Left lung (tissue), 10 donors: ENCODE data around the gene ZHX3. TPM values are rescaled to one million over a fixed set of nuclear protein-coding genes. Genes with fewer than 3 reads are reported as not detected.

Source experiments
- ATAC-seq: fragments of 200-7000 bp; cut with Tn5 transposase; one replicate; pipeline ENCODE4 v1.9.1; 2020; ENCODE audit warnings: moderate library complexity
- DNase-seq, 4 donors: peaks; one replicate each; pipeline ENCODE4 v3.0.0-alpha.2; 2013 to 2020
- H3K27ac ChIP-seq, 2 donors: fragments of 200-600 bp; sonication (generic) in 1 of 2; one replicate each; pipeline versions ENCODE4 v1.5.0 to v1.8.0; 2020 to 2021
- H3K27me3 ChIP-seq, 2 donors: fragments of 200-600 bp; sonication (generic) in 1 of 2; one replicate each; pipeline versions ENCODE4 v1.5.0 to v1.8.0; 2020 to 2021
- H3K36me3 ChIP-seq, 2 donors: fragments of 200-600 bp; sonication (generic) in 1 of 2; one replicate each; pipeline versions ENCODE4 v1.5.0 to v1.8.0; 2020 to 2021
- H3K4me1 ChIP-seq, 2 donors: fragments of 200-600 bp; one replicate each; pipeline ENCODE4 v1.8.0; 2021
- H3K4me3 ChIP-seq, 2 donors: fragments of 200-600 bp; sonication (generic) in 1 of 2; one replicate each; pipeline versions ENCODE4 v1.5.0 to v1.8.0; 2020 to 2021; ENCODE audit warnings: mild to moderate bottlenecking in 1 of 2
- H3K9me3 ChIP-seq, 2 donors: fragments of 200-600 bp; sonication (generic) in 1 of 2; one replicate each; pipeline versions ENCODE4 v1.5.0 to v1.8.0; 2020 to 2021
- intact Hi-C, 2 donors: fragments of 100-400 bp; cut with DNase I; formaldehyde crosslinking; loops; one replicate each; pipeline versions ENCODE4 v1.11.2 to v1.14.2; 2022
- polyA plus RNA-seq, 6 donors: library from polyadenylated mRNA; unstranded; fragments of 120-200 nt; gene quantifications; one replicate each; pipeline ENCODE4 v1.2.1, GENCODE V29; 2013; ENCODE audit not compliant: insufficient read length in 6 of 6
- total RNA-seq, 2 donors: library from RNA; stranded (reverse); fragmentation: NEBNext Ultra II Directional; extraction: Animal tissue kit (Norgen Biotek cat#: 25700); gene quantifications; one replicate each; pipeline ENCODE4 v1.2.1, GENCODE V29; 2021
- TF ChIP-seq, protein P1 (sequence below), 2 donors: fragments of 200-600 bp; sonication (generic) in 1 of 2; IDR thresholded peaks; one replicate each; pipeline versions ENCODE4 v1.5.0 to v1.8.0; 2021; ENCODE audit warnings: antibody characterized with exemption in 2 of 2
- donor health status: DM: no; HTN: yes; CAD: no.
- donor health status: DM: no; HTN: no; CAD: no.

Gene ZHX3
- total and polyA plus RNA-seq, 8 donors: 8.1 to 47.9 (median 11.2) TPM

DNA sequence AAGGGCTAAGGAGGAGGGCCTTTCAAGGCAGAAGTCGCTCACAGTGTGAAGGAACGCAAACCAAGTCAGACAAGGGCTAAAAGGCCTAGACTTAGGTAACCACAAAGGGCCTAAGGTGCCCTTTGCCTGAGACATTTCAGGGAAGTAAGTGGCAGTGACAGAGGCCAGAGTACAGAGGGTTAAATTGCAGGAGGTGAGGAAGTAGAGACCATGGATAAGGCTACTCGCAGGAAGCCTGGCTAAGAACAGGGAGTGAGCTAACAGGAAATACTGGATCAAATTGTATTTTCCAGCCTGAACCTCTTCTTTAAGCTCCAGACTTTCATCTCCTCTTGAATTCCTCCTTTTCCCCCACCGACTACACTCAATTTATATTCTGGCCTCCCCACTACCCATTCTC lies 16.6 kb downstream of the ZHX3 start:
- H3K27ac ChIP-seq: no peak overlapping the region
- H3K4me1 ChIP-seq: peaks cover 0 to 6% of the 10 kb centered on the region in 2 donors
- ATAC-seq (peak; percentile 22), DNase-seq (no peak)
- TF ChIP-seq, protein P1, sequence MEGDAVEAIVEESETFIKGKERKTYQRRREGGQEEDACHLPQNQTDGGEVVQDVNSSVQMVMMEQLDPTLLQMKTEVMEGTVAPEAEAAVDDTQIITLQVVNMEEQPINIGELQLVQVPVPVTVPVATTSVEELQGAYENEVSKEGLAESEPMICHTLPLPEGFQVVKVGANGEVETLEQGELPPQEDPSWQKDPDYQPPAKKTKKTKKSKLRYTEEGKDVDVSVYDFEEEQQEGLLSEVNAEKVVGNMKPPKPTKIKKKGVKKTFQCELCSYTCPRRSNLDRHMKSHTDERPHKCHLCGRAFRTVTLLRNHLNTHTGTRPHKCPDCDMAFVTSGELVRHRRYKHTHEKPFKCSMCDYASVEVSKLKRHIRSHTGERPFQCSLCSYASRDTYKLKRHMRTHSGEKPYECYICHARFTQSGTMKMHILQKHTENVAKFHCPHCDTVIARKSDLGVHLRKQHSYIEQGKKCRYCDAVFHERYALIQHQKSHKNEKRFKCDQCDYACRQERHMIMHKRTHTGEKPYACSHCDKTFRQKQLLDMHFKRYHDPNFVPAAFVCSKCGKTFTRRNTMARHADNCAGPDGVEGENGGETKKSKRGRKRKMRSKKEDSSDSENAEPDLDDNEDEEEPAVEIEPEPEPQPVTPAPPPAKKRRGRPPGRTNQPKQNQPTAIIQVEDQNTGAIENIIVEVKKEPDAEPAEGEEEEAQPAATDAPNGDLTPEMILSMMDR (IDR thresholded peaks at IDR 0.05): no peak
- H3K4me3 ChIP-seq: no peak overlapping the region
- H3K27me3 ChIP-seq: no peaks in the 10 kb centered on the region
- H3K36me3 ChIP-seq: no peaks in the 10 kb centered on the region
- no peaks in the 10 kb centered on the region for H3K9me3 ChIP-seq
- intact Hi-C loops: no loop called here

DNA sequence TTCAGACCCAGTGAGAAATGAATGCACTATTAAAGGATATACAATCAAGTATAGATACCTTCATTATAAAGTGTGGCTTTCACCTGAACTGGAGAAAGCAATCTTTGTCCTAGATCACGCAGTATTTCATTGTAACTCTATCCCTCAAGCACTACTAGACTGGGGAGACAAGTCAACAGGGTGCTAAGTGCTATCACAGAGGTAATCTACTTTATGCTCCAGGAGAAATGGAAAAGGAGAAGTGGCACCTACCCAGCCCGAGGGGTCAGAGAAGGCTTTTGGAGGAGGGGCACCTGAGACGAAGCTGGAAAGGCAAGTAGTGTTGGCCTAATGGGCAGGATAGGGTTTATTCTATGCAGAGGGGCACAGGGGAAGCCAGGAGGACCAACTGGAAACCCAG lies 17.1 kb downstream of the ZHX3 start:
- peaks cover 0 to 6% of the 10 kb centered on the region in 2 donors for H3K4me1 ChIP-seq
- TF ChIP-seq, protein P1 (IDR thresholded peaks at IDR 0.05): no peak
- intact Hi-C loops: no loop called here
- H3K36me3 ChIP-seq: no peaks in the 10 kb centered on the region
- no peak overlapping the region for H3K27ac ChIP-seq
- no peaks in the 10 kb centered on the region for H3K27me3 ChIP-seq
- DNase-seq: no peak
- no peak overlapping the region for H3K4me3 ChIP-seq
- H3K9me3 ChIP-seq: no peaks in the 10 kb centered on the region
- ATAC-seq: peak; percentile 73

DNA sequence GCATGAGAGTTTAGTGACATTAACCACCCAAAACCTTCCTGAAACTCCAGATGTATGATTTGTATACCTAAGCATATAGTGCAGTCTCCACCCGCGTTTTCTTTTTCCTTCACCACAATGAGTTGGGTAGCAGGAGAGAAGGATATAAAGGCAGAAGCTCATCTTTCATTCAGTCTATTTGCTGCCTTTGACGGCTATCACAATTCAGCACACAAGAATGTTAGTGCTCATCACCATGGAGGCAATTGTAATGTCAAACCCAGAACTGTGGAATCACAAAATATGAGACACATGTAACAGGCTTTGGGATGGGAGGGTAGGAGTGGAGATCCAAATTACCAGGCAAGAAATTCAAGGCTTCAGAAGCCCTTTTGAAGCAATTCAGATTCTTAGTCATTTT lies 17.6 kb downstream of the ZHX3 start:
- DNase-seq: no peak
- Histone ChIP-seq H3K27me3 (no peaks in the 10 kb centered on the region), H3K4me1 (peaks cover 0 to 6% of the 10 kb centered on the region in 2 donors), H3K9me3 (no peaks in the 10 kb centered on the region), H3K36me3 (no peaks in the 10 kb centered on the region), H3K4me3 (no peak overlapping the region), H3K27ac (no peak overlapping the region)
- intact Hi-C loops: no loop called here
- no peak for ATAC-seq
- TF ChIP-seq, protein P1 (IDR thresholded peaks at IDR 0.05): no peak

DNA sequence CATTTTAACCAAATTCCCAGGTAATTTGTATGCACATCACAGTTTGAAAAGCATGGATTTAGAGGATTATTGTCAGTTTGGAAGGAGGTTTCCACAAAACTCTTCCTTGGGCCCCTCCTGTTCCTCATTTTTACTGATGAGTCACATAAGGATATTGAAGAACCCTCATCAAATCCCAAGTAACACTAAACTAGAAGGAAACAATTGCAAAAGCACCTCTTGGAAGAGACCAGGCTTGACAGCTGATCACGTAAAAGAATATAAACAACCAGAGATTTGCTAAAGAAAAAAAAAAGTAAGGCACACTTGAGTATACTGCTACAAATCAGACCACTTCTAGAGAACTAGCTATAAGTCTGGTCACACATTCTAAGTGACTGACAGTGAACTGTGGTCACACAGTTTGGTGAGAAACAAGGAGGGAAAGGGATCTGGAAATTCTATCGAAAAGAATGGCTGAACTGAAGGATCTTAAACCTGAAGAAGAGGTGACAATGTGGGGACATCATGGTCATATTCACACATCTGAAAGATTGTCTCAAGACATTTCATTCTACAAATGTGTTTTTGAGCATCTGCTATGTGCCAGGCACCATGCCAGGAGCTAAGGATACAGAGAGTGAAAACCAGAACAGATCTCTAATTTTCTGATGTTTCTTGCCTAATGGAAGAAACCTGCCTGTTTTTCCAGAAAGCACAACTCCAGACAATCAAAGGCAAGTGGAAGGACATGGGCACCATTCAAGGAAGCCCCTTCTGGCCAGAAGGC lies 24.1 kb downstream of the ZHX3 start:
- Histone ChIP-seq H3K4me3 (no peak overlapping the region), H3K9me3 (no peaks in the 10 kb centered on the region), H3K27ac (peak overlapping the region in 1 of 2 donors; percentile 5), H3K27me3 (no peaks in the 10 kb centered on the region), H3K36me3 (no peaks in the 10 kb centered on the region), H3K4me1 (peaks cover 7 to 16% of the 10 kb centered on the region in 2 donors)
- TF ChIP-seq, protein P1 (IDR thresholded peaks at IDR 0.05): no peak
- intact Hi-C loops: no loop called here
- DNase-seq: no peak
- peak; percentile 37 for ATAC-seq

DNA sequence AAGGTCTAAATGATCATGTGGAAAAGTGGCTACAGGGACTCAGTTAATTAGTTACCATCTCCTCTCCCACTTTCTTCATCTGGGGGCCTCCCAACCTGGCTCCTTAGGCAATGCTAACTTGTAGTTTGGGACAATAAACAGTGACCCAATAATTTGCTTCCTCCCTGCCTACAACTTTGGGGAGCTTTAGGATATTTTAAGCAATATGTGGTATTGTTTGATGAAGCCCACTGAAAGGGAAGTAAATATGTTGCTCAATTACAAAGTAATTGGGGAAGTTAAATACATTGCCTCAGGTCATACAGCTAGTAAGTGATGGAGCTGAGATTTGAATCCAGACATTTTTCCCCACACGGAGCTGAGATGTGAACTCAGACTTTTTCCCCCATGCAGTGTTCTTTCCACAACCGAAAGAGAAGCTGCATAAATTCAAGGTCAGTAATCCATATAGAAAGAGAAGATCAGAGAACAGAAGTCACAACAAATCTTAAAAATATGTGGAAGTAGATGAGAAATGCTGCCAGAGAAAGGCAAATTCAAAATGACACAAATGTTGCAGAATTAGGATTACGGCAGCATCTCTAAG lies 26.6 kb downstream of the ZHX3 start:
- Histone ChIP-seq H3K27me3 (no peaks in the 10 kb centered on the region), H3K9me3 (peaks cover 0 to 9% of the 10 kb centered on the region in 2 donors), H3K27ac (no peak overlapping the region), H3K4me1 (peaks cover 7 to 16% of the 10 kb centered on the region in 2 donors), H3K36me3 (no peaks in the 10 kb centered on the region), H3K4me3 (no peak overlapping the region)
- intact Hi-C loops: no loop called here
- no peak for DNase-seq
- no peak for ATAC-seq
- TF ChIP-seq, protein P1 (IDR thresholded peaks at IDR 0.05): no peak
